Activated CD8-positive, alpha-beta memory T cell treated with anti-CD3 and anti-CD28 coated beads, Interleukin-2, amount 10 ng/mL, durations not matched to agents 7 days and 5 days (primary cell): ENCODE measurements around the gene FAM118B. TPM values are rescaled to one million over a fixed set of nuclear protein-coding genes. Genes with fewer than 3 reads are reported as not detected.

Source experiments
- ATAC-seq: fragments of 150-1000 bp; cut with Tn5 transposase; one replicate; pipeline ENCODE4 v1.10.0; 2021; ENCODE audit warnings: moderate library complexity
- CTCF ChIA-PET: fragments of 350-600 bp; sonication (Branson Sonifier 250); formaldehyde crosslinking; loops from one replicate; lab custom pipeline; 2021; ENCODE audit warnings: antibody characterized with exemption; lab: Charles Lee
- DNase-seq: peaks from one replicate; pipeline ENCODE4 v3.0.0-alpha.2; 2020
- H3K27ac Mint-ChIP-seq: one replicate; pipeline ENCODE4 v1.8.0; 2021; ENCODE audit warnings: mild to moderate bottlenecking, mixed read lengths
- H3K27me3 Mint-ChIP-seq: one replicate; pipeline ENCODE4 v1.8.0; 2021; ENCODE audit warnings: mixed read lengths
- H3K36me3 Mint-ChIP-seq: one replicate; pipeline ENCODE4 v1.8.0; 2021; ENCODE audit warnings: mild to moderate bottlenecking, mixed read lengths
- H3K4me1 Mint-ChIP-seq: one replicate; pipeline ENCODE4 v1.8.0; 2021; ENCODE audit warnings: mixed read lengths
- H3K4me3 Mint-ChIP-seq: one replicate; pipeline ENCODE4 v1.8.0; 2021; ENCODE audit warnings: mild to moderate bottlenecking, moderate library complexity, mixed read lengths
- H3K9me3 Mint-ChIP-seq: one replicate; pipeline ENCODE4 v1.8.0; 2022; ENCODE audit warnings: low read depth, mixed read lengths
- total RNA-seq, 2 experiments: library from RNA; stranded (reverse); gene quantifications; one replicate each; pipeline ENCODE4 v1.2.3, GENCODE V29; 2021

The FAM118B gene
- total RNA-seq, 2 experiments from 2014 or later, result 9.9 to 14.7 TPM

DNA sequence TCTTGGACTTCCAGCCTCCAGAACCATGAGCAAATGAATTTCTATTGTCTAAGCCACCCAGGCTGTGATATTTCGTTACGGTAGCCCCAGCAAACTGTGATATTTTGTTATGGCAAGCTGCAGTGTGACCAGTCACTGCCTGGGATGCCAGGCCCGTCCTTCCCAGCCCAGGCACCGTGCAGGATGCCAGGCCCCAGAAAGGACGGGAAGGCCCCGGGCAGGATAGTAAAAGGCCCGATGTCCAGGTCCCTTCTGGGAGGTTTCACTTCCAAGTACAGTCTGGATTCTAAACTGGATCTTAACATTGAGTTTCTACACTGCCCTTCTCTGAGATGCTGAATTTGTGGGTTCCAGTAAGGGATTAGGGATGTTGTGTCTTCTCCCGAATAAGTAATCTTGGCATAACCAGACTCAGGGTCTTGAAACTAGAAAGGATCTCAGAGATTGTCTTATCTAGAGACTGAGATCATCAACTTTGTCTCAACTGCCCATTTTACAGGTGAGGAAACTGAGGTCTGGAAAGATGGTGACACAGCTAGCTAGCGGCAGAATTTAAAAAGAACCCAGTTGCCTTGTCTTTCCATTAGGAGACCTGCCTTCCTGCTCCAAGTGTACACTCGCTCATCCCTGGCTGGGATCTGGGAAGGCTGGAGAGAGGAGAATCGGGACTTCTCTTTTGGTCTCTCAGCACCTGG is 20.1 kb upstream of the FAM118B start:
- CTCF ChIA-PET, result interaction anchor here (2.9 kb wide), 1 partner anchor 268 kb away, joined by 24 read pairs; no protein-coding TSS in a partner anchor
- no peak overlapping the region for H3K4me3 Mint-ChIP-seq
- H3K36me3 Mint-ChIP-seq, result peaks cover 16% of the 10 kb centered on the region
- peaks cover 10% of the 10 kb centered on the region for H3K4me1 Mint-ChIP-seq
- DNase-seq, result no peak
- H3K27me3 Mint-ChIP-seq, result no peaks in the 10 kb centered on the region
- no peak overlapping the region for H3K27ac Mint-ChIP-seq
- no peak for ATAC-seq
- no peaks in the 10 kb centered on the region for H3K9me3 Mint-ChIP-seq

DNA sequence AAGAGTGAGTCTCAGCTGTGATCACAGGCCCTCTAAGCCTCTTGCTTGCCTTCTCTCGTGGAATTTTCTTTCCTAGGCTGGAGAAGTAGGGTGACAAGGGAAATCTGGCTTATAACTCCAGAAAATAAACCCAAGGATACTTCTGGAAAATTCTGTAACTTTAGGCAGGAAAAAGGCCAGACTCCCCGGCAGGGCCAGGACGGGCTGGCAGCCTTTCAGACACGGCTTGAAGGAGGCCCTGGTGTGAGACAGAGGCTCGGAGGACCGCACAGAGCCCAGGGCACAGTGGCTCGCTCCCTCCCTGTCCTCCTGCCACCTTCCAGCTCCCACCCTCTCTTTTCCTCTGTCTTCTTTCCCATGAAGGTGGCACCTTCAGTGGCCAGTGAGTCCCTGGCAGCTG is 19.2 kb upstream of the FAM118B start:
- Mint-ChIP-seq H3K9me3 (no peaks in the 10 kb centered on the region), H3K4me1 (peaks cover 8% of the 10 kb centered on the region), H3K4me3 (no peak overlapping the region), H3K36me3 (peaks cover 24% of the 10 kb centered on the region), H3K27me3 (no peaks in the 10 kb centered on the region), H3K27ac (no peak overlapping the region)
- CTCF ChIA-PET, result interaction anchor here (2.9 kb wide), 1 partner anchor 269 kb away, joined by 24 read pairs; no protein-coding TSS in a partner anchor
- ATAC-seq, result no peak
- DNase-seq, result no peak

DNA sequence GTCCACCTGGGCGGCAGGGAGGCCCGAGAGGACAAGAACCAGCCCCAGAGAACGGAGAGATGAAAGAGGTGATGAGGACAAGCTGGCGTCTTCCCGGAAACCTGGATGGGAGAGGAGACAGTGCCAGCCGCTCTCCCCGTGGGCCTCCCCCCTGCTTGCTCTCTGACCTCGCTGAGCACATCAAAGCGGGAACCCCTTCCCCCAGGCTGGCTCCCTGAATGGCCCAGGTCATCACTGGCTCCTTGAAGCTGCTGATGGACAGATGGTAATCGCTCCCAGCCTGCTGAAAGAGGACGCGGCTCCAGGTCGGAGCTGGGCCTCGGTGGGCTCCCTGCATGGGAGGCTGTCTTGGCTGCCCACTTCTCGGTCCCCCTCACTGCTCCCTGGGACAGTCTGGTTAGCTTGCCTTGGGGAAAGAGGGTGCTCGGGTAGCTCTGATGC is 18.5 kb upstream of the FAM118B start:
- Mint-ChIP-seq H3K4me3 (no peak overlapping the region), H3K27ac (no peak overlapping the region), H3K9me3 (no peaks in the 10 kb centered on the region), H3K36me3 (peaks cover 31% of the 10 kb centered on the region), H3K27me3 (no peaks in the 10 kb centered on the region), H3K4me1 (peaks cover 8% of the 10 kb centered on the region)
- CTCF ChIA-PET, result interaction anchor here (0.8 to 2.9 kb wide), 13 partner anchors 10 to 297 kb away, joined by 3 to 26 read pairs (median 4); no protein-coding TSS in a partner anchor
- no peak for DNase-seq
- ATAC-seq, result no peak

DNA sequence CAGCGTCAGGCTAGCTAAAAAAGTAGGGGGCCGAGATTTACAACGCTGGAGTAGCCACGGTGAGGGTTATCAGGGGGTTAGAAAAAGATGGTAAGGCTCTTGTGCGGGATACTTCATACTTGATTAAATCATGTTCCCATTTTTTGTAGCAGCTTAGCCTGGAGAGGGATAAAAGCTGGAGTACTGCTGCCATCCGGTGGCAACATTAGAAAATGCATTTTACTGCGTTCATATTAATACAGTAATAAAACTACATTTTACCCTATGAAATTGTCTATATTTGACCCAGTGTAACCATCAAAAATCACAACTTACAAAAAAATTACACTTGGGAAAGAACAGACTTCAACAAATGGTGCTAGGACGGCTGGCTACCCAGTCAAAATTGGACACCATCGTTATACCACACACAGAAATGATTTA is 17.4 kb upstream of the FAM118B start:
- H3K9me3 Mint-ChIP-seq, result no peaks in the 10 kb centered on the region
- CTCF ChIA-PET, result interaction anchor here (0.8 to 2.9 kb wide), 19 partner anchors 8 to 306 kb away, joined by 3 to 26 read pairs (median 4); partner anchors contain the start of gene HYLS1
- H3K27me3 Mint-ChIP-seq, result no peaks in the 10 kb centered on the region
- ATAC-seq, result peak; percentile 51
- DNase-seq, result no peak
- H3K4me3 Mint-ChIP-seq, result no peak overlapping the region
- H3K4me1 Mint-ChIP-seq, result no peaks in the 10 kb centered on the region
- no peak overlapping the region for H3K27ac Mint-ChIP-seq
- peaks cover 37% of the 10 kb centered on the region for H3K36me3 Mint-ChIP-seq

DNA sequence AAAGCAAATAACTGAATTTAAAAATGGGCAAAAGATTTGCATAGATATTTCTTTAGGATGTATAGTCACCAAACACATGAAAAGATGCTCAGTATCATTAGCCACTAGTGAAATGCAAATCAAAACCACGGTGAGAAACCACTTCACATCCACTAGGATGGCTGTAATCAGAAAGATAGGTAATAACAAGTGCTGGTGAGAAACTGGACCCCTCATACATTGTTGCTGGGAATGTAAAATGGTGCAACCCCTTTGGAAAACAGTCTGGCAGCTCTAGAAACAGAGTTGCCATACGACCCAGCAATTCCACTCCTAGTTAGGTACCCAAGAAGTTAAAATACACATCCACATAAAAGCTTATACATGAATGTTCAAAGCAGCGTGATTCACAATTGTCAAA is 16.5 kb upstream of the FAM118B start:
- H3K36me3 Mint-ChIP-seq, result peaks cover 44% of the 10 kb centered on the region
- no peaks in the 10 kb centered on the region for H3K9me3 Mint-ChIP-seq
- CTCF ChIA-PET, result interaction anchor here (1.1 kb wide), 1 partner anchor 270 kb away, joined by 4 read pairs; no protein-coding TSS in a partner anchor
- no peak for ATAC-seq
- DNase-seq, result no peak
- no peak overlapping the region for H3K4me3 Mint-ChIP-seq
- H3K27me3 Mint-ChIP-seq, result no peaks in the 10 kb centered on the region
- no peak overlapping the region for H3K27ac Mint-ChIP-seq
- no peaks in the 10 kb centered on the region for H3K4me1 Mint-ChIP-seq

DNA sequence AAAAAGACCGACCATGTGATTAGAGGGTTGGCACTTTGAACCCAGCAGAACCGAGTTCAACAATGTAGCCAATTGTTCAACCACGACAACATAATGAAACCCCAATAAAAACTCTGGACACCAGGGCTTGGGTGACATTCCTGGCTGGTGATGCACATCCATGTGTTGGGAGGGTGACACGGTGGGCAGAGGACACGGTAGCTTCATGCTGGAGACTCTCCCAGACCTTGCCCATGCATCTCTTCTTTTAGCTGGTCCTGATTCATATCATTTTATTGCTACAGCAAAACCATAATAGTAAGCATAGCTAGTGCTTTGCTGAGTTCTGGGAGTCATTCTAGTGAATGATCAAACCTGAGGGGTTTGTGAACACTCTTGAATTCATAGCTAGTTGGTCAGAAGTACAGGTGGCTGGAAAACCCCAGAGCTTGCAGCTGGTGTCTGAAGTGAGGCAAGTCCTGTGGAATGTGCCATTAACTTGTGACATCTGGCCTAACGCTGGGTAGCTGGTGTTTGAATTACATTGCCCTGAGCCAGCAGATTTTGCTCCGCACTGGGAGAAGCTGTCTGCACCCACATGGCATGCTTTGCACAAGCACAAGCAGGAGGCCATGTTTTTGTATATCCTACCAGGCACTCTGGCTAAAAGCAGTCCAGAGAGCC is 14.2 kb upstream of the FAM118B start:
- H3K36me3 Mint-ChIP-seq, result peaks cover 58% of the 10 kb centered on the region
- H3K9me3 Mint-ChIP-seq, result no peaks in the 10 kb centered on the region
- H3K27ac Mint-ChIP-seq, result no peak overlapping the region
- DNase-seq (no peak), ATAC-seq (no peak)
- CTCF ChIA-PET, result interaction anchor here (0.9 to 1.6 kb wide), 4 partner anchors 254 to 276 kb away, joined by 3 to 8 read pairs (median 3); no protein-coding TSS in a partner anchor
- no peaks in the 10 kb centered on the region for H3K4me1 Mint-ChIP-seq
- H3K4me3 Mint-ChIP-seq, result no peak overlapping the region
- no peaks in the 10 kb centered on the region for H3K27me3 Mint-ChIP-seq

DNA sequence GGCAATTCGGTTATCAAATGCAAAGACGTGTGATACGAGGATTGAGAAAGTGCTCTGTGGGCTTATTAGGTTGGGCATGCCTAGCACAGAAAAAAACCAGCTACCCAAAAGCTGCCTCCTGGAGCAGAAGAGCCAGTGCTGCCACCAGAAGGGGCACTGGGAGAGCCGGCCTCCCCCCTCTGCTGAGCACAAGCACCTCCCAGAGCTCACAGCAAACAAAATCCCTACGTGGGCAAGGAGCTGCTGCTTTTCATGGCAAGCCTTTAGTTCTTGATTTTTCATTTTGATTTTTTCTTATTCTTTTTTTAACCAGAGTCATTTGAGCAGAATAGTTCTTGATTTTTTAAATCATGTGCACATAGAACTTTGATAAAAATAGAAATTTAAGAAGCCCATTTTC is 12.9 kb upstream of the FAM118B start:
- Mint-ChIP-seq H3K36me3 (peaks cover 62% of the 10 kb centered on the region), H3K27ac (no peak overlapping the region), H3K4me1 (no peaks in the 10 kb centered on the region), H3K4me3 (no peak overlapping the region), H3K9me3 (no peaks in the 10 kb centered on the region), H3K27me3 (no peaks in the 10 kb centered on the region)
- no peak for ATAC-seq
- CTCF ChIA-PET, result interaction anchor here (1.2 to 1.6 kb wide), 2 partner anchors 257 to 277 kb away, joined by 3 to 8 read pairs; no protein-coding TSS in a partner anchor
- no peak for DNase-seq

DNA sequence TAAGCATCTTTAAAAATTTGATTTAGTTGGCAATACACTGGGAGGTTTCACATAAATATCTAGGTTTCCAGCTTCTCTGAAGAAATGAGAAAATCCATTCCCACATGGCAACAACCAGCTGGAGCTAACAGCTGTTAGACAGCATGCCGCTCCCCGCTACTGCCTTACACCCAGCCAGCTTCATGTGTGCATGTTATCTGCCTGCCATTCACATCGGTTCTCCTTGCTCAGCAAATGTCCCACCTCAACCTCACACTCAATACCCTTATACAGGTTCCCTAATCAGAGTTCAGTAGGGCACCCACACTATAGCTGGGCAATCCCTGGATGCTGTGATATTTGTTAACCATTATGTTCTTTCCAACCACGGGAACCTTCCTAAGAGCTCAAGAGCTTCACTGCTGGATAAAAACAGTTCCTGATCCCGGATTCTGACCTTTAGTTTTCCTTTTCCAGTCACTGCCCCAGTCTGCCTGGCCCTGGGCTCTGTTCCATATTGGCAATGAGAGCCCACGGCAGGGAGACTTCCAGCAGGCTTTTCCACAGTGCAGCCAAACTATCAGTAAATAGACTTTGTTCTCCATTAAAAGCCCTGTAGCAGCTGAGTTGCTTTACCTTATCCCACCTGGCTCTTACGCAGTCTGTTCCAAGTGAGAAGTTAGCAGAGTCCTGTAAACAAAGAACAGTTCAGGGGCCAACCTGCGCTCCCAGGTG is 8.8 kb upstream of the FAM118B start:
- no peaks in the 10 kb centered on the region for H3K27me3 Mint-ChIP-seq
- no peaks in the 10 kb centered on the region for H3K4me1 Mint-ChIP-seq
- DNase-seq, result no peak
- H3K4me3 Mint-ChIP-seq, result no peak overlapping the region
- CTCF ChIA-PET, result interaction anchor here (1.0 to 1.9 kb wide), 2 partner anchors 9 to 13 kb away, joined by 3 to 6 read pairs; no protein-coding TSS in a partner anchor
- peaks cover 57% of the 10 kb centered on the region for H3K36me3 Mint-ChIP-seq
- no peak for ATAC-seq
- H3K27ac Mint-ChIP-seq, result no peak overlapping the region
- H3K9me3 Mint-ChIP-seq, result no peaks in the 10 kb centered on the region

DNA sequence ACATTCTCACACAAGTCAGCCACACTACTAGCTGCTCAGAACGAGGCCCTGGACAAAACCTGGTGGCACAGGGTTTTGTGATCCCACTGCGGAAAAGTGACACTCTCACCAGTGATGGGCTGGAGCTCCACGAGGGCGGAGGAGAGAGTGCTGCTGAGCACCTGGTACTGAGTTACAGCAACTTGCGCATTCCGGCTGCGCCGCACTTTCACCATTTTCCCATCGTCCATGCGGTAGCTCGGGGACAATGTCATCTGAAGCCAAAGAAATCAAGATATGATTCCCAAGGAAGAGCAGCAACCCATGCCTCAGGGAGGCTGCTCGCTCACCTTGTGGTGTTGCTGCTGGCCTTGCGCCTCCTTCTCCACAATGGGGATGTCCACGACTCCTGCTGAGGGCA is 6.2 kb upstream of the FAM118B start:
- Mint-ChIP-seq H3K4me3 (no peak overlapping the region), H3K27me3 (no peaks in the 10 kb centered on the region), H3K36me3 (peaks cover 46% of the 10 kb centered on the region), H3K27ac (no peak overlapping the region), H3K9me3 (no peaks in the 10 kb centered on the region), H3K4me1 (peaks cover 7% of the 10 kb centered on the region)
- no peak for DNase-seq
- ATAC-seq, result no peak
- CTCF ChIA-PET, result interaction anchor here (1.5 to 1.6 kb wide), 2 partner anchors 263 to 303 kb away, joined by 3 read pairs; partner anchors contain the start of gene PUS3

DNA sequence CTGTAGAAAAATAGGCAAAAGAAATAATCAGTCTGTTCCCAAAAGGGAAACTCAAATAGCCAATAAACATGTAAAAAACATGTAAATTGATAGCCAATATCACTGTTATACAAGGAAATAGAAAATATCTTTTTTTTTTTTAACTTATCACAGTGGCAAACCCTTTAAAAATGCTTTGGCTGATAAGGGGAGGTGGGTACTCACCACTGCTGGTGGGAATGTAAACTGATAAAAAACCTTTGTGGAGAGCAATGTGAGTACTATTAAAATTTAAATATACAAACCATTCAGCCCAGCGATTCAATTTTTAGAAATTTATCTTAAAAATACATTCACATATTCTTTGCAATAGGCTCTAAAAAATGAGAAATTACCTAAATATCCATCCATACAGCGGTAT is 3.7 kb upstream of the FAM118B start:
- Mint-ChIP-seq H3K4me3 (no peak overlapping the region), H3K4me1 (peaks cover 25% of the 10 kb centered on the region), H3K27me3 (peaks cover 3% of the 10 kb centered on the region), H3K36me3 (peaks cover 27% of the 10 kb centered on the region), H3K27ac (no peak overlapping the region), H3K9me3 (no peaks in the 10 kb centered on the region)
- CTCF ChIA-PET, result no interaction called here
- ATAC-seq (no peak), DNase-seq (no peak)

DNA sequence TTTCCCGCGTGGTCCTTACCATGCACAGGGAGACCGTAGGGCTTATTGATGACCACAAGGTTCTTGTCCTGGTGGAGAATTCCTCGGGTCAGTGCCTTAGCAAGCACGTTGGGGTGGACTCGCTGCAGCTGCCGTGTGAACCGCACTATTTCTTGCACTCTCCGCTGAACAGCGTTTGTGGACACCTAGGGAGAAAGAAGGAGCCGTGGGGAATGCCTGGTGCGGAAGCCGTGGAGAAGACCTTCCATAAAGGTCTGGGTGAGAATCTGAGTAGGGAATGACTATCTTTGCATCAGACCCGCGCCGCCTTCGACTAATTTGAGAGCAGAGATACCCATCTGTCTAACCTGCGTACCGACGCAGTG is 729 bp upstream of the FAM118B start:
- H3K4me1 Mint-ChIP-seq, result peaks cover 39% of the 10 kb centered on the region
- CTCF ChIA-PET, result interaction anchor here (1.1 kb wide), 1 partner anchor 148 kb away, joined by 3 read pairs; the partner anchor contains the start of gene CDON

DNA sequence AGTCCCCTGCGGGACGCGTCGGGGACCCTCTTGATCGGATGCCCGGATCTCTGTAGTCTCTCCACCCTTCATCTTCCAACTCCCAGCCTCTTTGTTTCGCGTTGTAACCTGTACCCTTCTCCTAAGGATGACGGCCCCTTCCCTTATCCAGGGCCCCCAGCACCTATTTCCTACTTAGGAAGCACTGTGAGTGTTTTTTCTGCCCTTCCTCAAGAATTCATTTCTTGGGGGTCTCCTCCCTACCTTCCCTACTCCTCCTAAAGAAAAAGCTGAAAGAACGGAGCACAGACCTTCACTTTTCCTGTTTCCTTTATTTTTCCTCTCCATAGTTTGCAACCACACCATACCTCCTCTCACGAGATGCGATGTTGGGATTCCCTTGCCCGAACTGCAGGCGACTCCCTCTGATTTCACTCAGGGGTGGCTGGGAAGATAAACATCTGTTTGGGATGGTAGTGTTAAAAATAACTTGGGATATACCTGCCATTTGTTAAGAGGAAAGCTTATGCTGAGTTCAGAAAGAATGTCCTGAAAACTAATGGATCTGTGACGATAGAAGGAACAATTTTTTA is 593 bp downstream of the FAM118B start:
- peaks cover 8% of the 10 kb centered on the region for H3K36me3 Mint-ChIP-seq
- CTCF ChIA-PET, result no interaction called here
- H3K9me3 Mint-ChIP-seq, result no peaks in the 10 kb centered on the region
- H3K27ac Mint-ChIP-seq, result peak overlapping the region; percentile 88
- peaks cover 48% of the 10 kb centered on the region for H3K4me1 Mint-ChIP-seq
- H3K27me3 Mint-ChIP-seq, result peaks cover 5% of the 10 kb centered on the region
- DNase-seq, result no peak
- H3K4me3 Mint-ChIP-seq, result peak overlapping the region; percentile 92
- no peak for ATAC-seq

More for the DNA sequence above, 729 bp upstream of the FAM118B start:
- Mint-ChIP-seq H3K27ac (peak overlapping the region; percentile 88), H3K9me3 (no peaks in the 10 kb centered on the region), H3K36me3 (peaks cover 14% of the 10 kb centered on the region), H3K27me3 (peaks cover 5% of the 10 kb centered on the region), H3K4me3 (peak overlapping the region; percentile 92)
- DNase-seq, result no peak
- ATAC-seq, result no peak
